HG03045 (cell line): ENCODE measurements around the gene C1QTNF6.
A peak's percentile ranks its signal among the peaks of the same experiment; 100 is the strongest.
"Not testable (repeated sequence)": the region's sequence is repeated elsewhere in the genome, so short reads cannot be mapped to it uniquely, and the experiment has no call there.

Source experiments
- ATAC-seq: cut with Tn5 transposase; IDR thresholded peaks from one replicate; pipeline ENCODE4 v1.9.1; 2021; ENCODE audit warnings: mild to moderate bottlenecking, moderate library complexity; ENCODE audit not compliant: unreplicated experiment

C1QTNF6 gene

DNA sequence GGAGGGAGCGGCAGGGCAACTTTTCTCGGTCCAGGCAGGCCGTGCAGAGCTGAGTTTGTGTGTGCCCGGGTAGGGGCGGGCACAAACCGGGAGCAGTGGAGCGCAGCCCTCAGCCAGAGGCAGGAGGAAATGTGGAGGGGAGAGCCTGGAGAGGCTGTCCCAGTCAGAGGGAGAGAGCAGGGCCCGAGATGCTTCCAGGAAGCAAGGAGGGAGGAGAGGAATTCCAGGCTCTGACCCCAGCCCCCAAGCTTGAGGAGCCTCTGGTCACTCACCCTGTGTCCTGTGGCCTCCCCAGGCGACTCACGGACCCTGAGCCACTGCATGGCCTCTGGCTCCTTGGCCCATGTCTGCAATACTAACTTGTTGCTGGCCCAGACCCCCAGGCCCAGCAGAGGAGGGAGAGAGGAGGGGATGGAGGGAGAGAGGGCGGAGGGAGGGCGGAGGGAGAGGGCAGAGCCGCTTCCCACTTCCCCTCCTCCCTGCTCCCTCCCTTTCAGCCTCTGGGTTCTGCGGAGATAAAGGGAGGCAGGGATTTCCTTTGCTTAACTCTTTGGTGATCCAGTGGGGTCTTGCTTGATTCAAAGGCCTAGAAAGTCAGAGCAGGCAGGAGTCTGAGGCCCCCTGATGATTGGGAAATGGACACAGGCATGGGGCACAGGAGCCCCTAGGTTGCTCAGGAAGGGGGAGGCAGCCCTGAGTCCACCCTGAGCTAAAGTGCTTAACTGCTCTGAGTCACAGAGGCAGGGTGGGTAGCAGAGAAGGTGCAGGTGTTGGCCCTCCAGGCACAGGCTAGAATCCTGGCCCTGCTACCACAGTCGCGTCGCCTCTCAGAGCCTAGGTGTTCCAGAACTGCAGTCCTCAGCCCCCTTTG, at the start of gene C1QTNF6:
Gene C1QTNF6, minus strand, starts transcription at position 357 of the 871 bp plus-strand sequence. Its CDS starts 34 bp downstream, at position 323.
- ATAC-seq, result no peak

DNA sequence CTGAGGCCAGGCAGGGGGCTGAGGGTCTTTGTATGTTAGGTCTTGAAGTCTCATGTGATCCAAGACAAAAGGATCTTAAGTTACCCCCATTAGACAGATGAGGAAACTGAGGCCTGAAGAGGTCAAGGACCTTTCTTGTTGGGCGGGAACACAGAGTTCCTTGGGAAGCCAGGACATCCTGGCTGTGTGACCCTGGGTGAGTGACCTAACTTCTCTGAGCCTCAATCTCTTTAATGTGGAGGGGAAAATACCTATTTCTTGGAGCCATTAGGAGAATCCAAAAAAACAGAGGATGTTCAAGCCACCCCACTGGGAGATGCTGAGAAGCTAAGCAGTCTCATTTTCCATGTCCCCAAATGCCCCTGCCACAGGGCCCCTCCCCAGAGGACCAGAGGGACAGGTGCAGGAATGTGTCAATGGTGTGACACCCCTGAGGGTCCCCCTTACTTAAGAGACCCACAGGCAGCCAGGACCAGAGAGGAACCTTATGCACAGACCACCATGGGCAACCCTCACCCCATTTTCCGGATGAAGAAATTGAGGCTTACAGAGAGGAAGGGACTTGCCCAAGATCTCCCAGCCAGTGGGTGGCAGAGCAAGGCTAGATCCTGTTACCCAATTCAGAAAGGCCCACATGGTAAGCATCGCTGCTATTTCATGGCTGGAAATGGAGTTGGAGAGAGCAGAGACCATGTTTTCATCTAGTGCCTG, 48.0 kb upstream of the C1QTNF6 start:
- ATAC-seq, result no peak

DNA sequence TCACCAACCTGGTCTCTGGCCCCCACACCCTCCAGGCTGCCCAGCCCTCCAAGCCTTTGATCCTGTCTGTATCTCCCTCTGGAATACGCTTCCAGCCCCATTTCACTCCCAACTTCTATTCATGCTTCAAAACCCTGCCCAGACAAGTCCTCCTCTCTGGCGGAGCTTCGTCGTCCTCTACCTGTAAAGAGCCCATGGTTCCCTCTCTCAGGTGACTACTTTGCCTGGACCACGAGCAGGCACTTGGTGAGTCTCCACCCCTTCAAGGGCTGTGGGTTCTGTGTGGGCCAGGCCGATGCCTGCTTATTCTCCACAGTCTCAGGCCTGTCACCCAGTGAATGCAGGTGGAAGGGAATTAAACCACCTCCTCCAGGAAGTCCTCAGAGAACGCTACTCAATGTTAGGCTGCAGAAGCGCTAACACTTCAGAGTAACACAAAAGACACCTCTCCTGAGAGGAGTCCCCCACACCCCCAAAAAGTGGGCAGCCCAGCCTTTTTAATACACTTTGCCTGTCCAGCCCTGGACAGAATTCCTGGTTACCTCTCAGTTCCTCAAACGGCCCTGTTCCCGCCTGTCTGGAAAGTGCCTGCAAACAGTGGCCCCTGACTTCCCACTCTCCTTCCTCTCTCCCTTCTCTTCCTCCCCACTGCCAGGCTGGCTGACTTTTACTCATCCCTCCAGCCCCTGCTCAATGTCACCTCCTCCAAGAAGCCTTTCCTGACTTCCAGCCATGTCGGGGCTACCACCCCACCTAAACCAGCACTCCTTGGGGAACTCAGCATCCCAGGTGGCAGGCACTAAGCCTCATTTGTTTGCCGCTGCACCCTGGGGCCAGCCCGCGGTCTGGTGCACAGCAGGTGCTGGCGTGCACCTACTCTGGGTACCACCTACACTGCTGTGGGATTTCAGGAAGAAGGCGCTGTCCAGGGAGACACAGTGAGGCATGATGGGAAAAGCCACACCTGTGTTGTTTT, 47.0 kb upstream of the C1QTNF6 start:
- no peak for ATAC-seq

DNA sequence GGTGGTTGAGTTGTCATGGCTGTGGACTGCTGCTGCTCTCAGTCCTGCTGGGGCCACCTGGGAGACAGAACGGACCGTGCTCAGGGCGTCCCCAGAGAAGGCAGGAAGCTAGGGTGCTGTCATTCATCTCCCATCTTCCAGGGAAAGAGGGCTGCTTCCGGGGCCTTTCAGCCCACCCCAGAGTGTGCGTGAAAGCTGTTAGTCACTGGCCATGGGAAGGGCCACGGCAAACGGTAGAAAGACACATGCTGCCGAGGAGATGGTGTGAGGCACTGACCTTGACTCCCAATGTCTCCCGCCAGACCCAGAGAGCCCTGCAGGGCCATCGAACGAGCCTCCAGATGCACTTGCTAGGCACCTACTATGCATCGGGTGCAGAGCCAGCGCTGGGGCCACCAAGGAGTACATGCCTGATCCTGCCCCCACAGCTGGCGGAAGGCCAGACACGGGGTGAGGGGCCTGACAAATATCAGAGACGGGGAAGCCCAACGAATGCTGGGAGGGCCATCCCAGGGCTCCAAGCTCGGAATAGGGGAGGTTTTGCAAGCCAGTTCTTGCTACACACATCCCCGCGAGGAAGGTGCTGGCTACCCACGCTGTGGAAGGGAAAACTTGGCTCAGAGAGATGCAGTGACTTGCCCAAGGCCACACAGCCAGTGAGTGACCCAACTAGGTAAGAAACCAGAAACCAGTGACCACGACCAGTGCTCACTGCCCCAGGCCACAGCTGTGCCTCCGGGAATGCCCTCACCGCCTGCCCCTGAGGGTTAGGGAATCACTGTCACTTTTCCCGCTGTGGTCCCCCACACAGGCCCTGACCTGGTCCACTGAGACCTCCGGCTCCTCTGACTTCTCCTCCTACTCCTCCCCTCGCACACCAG, 45.9 kb upstream of the C1QTNF6 start:
- no peak for ATAC-seq

DNA sequence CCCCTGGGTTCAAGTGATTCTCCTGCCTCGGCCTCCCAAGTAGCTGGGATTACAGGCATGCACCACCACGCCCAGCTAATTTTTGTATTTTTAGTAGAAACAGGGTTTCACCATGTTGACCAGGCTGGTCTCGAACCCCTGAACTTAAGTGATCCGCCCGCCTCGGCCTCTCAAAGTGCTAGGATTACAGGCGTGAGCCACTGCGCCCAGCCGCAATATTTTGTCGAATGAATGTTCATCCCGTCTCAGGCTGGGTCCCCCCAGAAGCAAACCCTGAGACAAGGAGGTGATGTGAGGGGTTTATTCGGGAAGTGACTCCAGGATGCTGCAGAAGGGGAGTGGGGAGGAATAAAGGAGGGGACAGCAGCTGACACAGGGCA, 45.3 kb upstream of the C1QTNF6 start:
- not testable (repeated sequence) for ATAC-seq

DNA sequence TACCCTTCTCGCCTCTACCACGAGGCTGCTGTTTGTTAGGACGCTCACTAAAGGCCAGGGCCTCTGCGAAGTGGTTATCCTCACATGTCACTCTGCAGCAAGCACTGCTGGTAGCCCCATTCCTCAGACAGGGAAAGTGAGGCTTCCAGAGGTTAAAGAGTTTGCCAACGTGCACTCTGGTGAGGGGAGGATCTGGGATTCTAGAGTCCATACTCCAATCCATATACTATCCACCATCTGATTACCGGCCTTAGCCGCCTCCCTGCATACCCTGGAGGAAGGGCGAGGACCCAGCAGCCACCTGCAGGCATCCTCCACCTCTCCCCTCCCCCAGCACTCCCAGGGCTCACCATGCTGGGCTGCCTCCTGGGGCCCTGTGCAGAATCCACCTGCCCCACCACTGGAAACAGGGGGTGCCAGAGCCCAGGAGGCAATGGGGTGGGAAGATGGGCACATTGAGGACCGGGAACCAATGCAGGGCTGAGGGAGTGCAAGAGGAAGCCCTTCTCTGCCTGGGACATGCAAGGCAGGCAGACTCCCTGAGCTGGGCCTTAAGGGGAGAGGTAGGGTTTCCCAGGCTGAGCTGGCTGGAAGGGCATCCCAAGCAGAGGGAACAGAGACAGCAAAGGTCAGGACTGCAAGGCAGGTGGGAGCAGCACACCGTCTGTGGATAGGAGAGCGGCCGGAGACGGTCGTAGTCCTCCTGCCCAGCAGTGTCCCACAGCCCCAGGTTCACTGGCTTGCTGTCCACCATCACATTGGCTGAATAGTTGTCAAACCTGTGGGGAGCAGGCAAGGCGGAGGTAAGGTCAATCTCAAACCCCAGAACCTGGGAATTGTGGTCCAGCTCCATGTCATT, 44.3 kb upstream of the C1QTNF6 start:
- no peak for ATAC-seq

DNA sequence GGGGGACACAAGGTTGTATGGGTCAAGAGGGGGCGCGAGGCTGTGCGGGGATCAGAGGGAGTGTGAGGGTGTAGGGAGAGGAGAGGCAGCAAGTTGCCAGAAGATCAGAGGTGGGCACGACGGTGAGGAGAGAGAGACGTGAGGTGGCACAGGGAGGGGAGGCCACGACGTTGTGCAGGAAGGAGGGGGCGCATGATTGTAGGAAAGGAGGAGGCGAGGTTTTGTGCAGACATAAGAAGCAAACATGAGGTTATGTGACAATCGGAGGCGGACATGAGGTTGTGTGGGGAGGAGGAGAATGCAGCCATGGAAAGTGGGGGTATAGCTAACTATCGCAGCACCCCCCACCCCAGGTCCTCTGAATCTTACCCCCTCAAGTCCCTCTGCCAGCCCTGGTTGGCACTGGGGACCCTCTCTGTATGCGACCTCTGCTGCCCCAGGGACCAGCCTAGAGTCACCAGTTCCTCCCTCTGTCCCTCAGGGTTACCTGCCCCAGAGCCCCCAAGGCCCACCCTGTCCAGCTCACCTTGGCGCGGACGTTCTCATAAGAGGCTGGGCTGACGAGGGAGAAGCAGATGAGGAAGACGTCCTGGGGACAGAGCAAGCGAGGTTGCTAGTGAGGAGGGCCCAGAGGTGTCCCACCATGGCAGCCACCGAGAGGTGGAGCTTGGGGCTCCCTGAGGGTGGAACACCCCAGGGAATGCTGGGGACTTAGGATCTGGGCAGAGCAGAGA, 43.5 kb upstream of the C1QTNF6 start:
- no peak for ATAC-seq

DNA sequence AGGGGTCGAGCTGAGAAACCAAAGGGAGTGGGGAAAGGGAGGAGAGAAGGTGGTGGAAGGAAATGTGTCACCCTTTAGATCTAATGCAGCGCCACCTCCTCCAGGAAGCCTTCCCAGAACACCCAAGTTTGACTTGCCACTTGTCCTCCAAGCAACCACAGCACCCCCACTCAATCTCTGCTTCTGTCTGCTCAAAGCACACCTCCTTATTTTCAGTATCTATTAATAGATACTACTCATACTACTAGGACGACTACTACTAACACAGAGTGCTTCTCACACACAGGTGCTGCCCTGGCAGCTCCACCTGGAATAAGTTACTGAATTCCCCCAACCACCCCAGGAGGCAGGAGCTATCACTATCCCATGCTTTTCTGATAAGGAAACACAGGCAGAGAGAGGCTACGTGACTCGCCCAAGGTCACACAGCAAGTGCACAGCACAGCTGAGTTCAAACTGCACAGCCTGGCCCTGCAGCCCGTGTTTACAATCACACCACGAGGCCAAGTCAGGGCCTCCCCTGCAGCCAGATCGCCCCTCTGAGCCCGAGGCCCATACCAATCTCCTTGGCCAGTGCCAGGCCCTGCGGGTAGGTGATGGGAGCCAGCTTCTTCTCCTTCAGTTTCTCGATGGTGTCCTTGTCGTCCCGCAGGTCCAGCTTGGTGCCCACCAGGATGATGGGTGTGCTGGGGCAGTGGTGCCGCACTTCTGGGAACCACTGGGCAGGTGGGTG, 42.8 kb upstream of the C1QTNF6 start:
- no peak for ATAC-seq

DNA sequence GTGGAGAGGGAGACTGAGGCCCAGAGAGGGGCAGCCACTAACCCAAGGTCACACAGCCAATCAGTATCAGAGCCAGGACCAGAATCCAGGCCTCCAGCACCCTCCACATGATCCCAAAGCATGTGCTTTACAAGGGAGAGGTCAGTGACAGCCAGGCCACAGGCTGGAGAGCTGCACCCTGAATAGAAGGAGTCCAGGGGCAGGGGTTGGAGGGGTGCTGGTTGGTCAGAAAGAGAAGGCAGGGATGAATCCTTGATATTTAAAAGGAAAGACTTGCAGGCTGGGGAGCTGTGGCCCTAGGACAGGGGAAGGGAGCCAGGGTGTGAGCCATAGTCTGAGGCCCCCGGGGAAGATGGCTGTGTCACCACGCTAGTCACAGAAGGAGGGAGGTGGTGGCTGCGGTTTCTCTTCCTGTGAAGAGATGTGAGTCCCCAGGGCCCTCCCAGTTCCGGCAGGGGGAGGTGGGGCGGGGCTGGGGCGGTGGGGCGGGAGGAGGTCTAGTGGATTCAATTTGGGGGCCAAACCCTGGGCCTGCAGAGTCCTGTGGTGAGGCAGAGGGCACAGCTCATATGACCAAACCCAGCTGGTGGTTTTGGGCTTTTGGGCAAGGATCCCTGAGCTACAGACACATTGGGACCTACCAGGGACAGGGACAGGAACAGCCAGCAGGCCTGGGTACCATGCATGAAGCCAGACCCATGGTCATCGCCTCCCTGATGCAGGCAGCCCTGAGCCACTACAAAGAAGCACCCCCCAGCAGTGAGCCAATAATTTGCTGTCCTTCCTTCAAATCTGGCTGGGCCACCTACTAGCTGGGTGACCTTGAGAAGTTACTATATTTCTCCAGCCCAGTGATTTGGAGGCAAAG, 42.0 kb upstream of the C1QTNF6 start:
- ATAC-seq, result peak; percentile 55

DNA sequence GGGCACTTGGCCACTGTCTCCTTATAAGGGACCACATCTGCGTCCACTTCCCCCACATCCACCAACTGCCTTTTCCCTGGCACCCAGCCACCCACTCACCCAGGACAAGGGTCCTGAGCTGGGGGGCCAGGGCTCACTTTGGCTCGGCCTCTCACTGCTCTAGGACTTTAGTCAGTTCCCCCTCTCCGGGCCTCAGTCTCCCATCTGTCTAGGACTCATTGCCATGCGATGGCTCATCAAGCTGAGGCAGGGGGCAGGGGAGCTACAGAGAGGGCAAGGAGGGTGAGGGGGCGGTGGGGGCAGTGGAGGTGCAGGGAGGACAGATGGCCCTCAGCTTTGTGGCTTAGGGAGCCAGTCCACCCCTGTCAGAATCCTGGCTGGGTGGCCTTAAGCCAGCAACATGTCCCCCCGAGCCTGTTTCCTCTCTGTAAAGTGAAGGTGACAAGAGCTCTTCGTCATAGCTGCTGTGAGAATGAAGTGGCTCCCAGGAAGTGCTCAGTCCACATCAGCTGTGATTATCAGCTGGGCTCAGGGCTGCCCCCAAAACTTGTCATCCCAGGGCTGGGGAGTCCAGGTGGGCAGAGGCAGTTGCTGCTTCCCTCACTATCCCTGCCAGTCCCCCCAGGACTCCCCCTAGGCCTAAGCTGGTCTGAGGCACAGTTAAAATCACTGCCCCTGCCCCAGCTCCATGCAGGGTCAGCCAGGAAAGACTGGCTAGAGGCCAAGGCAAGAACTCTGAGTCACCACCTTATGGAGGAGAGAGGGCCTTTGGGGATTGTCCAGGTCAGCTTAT, 41.2 kb upstream of the C1QTNF6 start:
- ATAC-seq, result no peak

DNA sequence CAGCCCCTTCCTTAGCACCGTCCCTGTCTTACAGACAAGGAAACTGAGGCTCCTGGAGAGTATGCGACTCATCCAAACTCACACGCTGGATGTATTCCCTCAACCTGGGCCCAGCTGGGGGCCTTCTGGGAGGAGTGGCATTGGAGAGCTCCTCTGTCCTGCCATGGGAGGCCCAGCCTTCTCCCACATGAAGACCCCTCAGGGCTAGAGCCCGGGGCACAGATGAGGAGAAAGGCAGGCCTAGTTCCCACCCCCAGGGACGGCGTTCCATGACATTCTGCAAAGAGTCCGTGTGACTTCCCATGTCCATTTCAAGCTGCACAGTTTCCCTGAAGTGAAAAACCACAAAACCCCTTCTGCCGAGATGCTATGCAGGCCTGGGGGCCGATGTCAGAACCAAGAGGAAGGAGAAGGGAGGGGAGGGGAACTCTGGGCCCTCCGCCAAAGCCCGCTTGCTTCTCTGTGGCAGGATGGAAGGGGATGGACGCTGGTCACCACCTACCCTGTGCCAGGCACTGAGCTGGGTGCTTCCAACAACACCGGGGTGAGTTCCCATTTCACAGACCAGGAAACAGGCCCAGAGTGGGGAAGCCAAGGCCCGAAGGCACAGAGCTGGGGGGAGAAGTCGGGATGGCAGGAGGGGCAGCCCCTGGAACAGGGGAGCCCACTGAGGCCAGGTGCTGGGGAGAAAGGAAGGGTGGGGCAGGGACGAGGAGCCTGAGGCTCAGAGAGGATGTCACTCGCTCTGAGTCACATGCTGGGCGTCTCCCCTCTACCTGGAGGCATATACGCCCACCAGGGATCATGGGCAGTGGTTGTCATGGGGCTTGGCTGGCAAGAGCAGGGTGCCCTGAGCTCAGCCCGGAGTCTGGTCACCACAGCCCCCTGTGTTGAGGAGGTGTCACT, 40.3 kb upstream of the C1QTNF6 start:
- ATAC-seq, result no peak

DNA sequence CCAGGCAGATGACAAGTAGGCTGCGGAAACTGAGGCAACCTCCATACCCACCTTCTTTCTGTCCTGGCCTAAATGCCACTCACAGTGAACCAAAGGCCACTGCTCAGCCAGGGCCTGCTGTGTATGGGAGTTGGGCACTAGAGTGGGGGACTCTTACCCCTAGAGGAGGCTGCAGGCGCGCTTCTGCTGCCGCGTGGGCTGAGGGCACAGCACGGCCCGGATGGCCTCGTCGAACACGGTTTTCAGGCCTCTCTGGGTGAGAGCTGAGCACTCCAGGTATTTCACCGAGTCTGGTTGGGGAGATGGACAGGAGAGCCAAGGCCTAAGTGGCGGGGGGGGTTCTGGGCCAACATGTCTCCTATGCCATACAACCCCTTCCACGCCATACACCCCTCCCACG, 38.5 kb upstream of the C1QTNF6 start:
- no peak for ATAC-seq

DNA sequence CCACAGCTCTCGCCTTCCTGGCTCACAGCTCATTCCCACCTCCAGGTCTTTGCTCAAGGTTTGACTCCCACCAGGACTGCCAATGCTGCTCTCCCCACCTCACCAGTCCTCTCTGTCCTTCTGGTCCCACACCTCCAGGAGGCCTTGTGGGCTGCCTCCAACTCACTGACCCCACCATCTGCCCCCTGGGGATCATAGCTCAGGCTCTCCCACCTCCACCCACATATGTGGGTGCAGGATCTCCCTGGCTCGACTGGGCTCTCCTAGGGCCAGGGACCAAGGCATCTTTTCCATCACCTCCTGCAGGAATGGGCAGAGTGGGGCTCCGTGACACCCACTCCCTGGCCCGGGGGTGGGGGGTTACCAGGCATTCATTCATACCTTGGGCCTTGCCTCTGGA, 38.0 kb upstream of the C1QTNF6 start:
- ATAC-seq, result no peak

DNA sequence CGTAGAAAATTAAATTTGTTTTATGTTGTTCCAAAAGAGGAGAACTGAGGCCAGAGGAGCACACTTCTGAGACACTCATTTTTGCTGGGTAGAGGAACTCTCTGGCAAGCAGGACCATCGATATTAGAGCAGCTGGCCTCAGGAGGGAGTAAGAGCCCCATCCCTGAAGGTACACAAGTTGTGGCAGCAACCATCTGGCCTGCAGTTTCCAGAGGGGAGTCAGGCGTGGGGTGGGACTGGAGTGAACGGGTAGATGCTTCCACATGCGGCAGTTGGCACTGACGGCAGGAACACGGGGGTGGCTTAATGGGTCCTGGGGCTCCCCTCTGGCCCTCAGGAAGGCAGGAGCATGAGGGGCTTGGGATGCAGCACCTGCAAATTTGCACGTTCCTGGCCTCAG, 37.4 kb upstream of the C1QTNF6 start:
- ATAC-seq, result no peak
